Hematopoietic multipotent progenitor cell treated with erythropoietin and hydrocortisone succinate and interleukin-3 and kit ligand, for 17 days (in vitro differentiated cells): ENCODE data around the gene CHRNG.
"Not testable (repeated sequence)": the region's sequence is repeated elsewhere in the genome, so short reads cannot be mapped to it uniquely, and the experiment has no call there.

Experiments
- DNase-seq: peaks from one replicate; pipeline ENCODE4 v3.0.0-alpha.2; 2015; ENCODE audit warnings: low spot score

Gene CHRNG

DNA sequence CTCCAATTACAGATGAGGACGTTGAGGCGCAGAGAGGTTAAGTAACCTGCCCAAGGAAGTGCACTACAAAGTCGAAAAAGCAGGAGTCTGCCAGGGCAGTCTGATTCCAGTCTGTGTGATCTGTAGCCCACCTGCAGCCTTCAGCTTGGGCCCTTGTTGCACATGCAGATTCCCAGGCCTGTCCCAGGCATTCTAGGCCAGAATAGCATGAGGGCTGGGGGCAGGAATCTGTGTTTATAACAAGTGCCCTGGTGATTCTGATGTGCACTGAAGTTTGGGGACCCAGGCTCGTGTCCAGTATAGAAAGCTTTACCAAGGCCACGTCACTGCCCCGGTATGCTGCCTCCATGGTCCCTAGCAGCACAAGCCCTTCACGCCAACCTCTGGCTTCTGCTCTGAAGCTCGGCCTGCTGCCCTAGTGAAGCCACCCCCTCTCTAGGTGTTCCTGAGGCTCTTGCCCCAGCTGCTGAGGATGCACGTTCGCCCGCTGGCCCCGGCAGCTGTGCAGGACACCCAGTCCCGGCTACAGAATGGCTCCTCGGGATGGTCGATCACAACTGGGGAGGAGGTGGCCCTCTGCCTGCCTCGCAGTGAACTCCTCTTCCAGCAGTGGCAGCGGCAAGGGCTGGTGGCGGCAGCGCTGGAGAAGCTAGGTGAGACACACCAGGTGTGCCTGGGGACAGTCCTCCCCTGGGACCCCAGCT is 4.6 kb downstream of the CHRNG start:
- no peak for DNase-seq

DNA sequence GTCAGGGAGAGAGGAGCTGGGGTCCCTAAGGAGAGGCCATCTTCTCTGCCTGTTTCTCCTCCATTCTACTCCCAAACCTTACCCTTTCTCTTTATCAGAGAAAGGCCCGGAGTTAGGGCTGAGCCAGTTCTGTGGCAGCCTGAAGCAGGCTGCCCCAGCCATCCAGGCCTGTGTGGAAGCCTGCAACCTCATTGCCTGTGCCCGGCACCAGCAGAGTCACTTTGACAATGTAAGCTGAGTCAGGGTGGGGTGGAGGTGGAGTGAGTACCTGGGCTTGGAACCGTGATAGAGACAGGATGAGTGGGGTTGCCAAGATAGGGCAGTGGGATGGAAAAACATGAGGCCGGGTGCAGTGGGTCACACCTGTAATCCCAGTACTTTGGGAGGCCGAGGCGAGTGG is 5.2 kb downstream of the CHRNG start:
- no peak for DNase-seq

DNA sequence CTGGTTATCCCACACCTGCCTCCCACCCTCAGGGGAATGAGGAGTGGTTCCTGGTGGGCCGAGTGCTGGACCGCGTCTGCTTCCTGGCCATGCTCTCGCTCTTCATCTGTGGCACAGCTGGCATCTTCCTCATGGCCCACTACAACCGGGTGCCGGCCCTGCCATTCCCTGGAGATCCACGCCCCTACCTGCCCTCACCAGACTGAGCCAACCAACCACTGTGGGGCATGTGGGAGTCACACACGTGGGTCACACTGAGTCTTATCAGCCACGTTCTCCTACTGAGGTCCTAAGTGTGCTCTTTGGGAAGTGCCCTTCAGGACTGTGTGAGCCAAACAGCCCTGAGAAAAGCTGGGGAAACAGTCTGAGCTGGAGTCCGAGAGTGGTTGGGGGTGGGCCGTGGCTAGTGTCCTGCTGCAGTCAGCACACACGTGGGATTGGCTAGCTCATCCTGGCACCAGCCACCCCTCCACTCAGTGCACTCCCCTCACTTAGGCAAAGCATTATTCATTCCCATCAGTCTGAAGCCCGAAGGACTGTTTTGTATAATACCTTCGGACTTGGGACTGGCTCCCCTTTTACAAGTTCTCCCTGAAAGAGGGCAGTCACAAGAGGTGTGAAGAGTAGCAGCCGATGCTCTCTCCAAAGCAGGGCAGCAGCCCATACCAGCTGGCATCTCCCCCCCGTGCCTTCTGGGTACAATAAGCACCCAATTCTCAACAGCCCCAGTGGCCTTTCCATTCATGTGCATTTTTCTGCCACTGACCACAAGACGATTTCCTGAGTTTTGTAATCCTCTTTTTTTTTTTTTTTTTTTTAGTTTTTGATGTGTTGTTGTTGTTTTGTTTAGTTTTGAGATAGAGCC is 6.3 kb downstream of the CHRNG start:
- no peak for DNase-seq

DNA sequence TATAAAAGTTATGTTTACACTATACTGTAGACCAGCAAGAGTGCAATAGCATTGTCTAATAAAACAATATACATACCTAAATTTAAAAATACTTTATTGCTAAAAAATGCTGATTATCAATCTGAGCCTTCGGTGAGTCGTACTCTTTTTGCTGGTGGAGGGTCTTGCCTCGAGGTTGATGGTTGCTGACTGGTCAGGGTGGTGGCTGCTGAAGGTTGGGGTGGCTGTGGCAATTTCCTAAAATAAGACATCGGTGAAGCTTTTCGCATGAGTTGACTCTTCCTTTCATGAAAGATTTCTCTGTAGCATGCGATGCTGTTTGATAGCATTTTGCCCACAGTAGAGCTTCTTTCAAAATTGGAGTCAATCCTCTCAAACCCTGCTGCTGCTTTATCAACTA is 8.5 kb downstream of the CHRNG start:
- DNase-seq: no peak

DNA sequence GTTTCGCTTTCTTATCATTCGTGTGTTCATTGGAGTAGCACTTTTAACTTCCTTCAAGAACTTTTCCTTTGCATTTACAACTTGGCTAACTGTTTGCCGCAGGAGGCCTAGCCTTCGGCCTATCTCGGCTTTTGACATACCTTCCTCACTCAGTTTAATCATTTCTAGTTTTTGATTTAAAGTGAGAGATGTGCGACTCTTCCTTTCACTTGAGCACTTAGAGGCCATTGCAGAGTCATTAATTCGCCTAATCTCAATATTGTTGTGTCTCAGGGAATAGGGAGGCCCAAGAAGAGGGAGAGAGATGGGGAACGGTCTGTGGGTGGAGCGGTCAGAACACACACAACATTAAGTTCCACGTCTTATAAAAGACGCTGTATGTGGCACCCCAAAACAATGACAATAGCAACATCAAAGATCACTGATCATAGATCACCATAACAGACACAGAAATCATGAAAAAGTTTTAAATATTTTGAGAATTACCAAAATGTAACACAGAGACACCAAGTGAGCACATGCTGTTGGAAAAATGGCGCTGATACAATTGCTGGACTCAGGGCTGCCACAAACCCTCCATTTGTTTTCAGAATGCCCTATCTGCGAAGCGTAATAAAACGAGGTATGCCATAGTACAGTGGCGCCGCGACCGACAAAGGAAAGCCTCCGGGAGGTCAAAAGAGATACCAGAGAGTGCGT is 10.3 kb downstream of the CHRNG start:
- no peak for DNase-seq

DNA sequence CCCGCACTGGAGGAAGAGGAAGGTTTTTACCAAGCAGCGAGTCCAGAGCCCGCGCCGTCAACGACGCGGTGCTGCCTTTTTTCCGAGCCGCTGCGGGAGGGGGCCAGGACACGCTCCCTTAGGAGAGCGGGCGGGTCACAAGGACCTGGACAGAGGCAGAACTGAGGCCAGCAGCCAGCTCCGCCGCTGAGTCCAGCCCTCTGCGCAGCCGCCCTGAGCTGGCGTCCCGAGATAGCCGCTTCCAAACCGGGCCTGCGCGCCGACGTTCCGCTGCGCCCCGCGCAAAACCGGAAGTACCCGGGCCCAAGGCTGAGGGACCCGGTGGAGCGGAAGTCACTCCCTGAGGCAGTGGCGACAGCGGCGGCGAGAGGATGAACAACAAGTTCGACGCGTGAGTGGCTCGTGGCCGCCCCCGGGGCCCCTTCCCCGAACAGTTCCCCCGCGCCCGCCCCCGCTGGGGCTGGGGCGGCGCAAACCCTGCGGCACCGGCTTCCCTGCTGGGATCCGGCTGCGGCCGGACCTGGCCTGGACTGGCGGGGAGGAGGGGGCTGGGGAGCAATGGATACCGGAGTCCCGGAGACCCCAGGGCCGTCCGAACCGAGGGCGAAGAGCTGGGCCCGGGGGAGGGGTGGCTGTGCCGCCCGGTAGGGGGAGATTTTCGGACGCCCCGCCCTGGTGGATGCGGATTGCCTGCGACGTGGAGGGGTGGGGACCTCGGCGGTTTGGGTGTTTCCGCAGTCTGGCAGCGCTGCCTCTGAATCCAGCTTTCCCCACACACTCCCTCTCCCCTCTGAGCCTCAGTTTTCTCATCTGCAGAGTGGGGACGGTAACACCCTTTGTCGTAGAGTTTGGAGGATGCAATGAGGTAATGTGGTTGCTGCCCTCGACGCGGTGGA is 11.1 kb downstream of the CHRNG start, which contains the start of the genes EIF4E2 and TIGD1:
EIF4E2 (plus strand) TSS at position 336 of the 896 bp plus-strand sequence; CDS start at position 372, 36 bp downstream.
TIGD1 (minus strand) TSS at position 204 of the 896 bp plus-strand sequence. CDS start 675 bp downstream, outside the sequence.
- DNase-seq: peak; percentile 88

DNA sequence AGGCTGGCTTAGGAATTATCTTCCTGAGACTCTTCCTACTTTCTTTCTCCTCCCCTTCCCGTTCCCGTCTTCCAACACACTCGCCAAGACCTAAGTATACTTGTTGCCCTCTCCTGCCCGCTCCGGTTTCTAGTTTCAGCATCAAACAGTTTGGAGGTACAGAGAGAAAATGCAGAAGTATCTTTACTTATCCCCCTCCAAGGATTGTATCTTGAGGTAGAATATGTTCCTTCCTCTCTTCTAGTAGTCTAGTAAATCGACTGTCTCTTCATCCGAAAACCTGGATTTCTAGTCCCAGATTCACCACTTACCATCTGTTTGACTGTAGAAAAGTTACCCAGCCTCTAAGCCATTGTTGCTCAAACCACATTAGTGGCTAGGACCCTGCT is 11.8 kb downstream of the CHRNG start:
- DNase-seq: no peak

DNA sequence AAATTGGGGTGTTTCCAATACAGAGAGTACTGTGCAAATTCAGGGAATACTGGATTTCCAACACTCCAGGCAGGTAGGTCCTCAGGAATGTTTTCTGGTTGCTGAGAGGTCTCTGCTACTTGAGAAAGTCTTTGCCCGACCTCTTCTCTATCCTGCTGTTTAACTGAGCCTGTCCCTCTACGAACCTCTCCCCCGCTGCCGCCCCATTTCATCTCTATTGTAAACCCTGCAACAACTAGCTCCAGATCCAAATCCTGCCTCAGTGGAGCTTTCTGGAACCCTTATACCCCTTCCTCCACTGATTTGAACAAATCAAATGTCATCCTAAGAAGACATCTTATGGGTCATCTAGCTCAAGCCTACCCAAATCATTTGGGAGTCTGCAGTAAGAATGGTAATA is 12.3 kb downstream of the CHRNG start:
- no peak for DNase-seq

DNA sequence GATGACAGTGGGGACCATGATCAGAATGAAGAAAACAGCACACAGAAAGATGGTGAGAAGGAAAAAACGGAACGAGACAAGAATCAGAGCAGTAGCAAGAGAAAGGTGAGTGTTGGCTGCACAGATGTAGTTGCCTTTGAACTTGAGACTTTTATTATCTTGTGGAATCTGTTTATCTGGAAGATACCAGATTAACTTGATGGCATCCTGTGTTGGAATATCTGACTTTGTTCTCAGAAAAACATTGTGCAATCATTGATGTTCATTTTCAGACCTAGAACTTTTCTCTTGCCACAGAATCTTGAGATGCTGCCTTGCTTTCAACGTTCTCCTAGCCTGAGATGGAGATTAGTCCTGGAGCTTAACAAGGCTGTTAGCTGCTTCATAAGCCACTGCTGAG is 16.9 kb downstream of the CHRNG start:
- no peak for DNase-seq

DNA sequence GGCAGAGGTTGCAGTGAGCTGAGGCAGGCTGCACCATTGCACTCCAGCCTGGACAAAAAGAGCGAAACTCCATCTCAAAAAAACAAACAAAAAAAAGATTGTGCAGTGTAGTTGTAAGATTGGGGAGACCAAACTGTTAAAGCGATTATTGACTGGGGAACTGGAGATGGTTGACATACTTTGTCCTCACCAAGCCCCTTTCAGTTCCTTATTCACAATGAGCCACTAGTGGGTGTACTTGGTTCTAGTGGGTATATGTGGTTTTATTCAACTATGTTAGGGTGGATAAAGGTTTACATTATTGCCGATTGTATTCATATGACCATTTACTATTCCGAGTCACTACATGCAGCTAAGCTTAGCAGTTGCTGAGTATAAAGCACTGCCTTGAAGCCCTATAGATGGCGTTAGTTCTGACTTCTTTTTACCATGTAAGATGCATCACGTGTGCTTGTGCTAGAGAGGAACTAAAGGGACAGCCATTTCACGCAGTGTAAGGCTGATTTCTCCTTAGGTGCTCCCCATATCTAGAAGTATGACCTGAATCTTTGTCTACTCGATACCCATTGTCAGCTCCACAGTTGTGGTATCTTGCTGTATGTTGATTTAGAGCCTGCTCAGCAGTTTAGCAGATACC is 23.1 kb downstream of the CHRNG start:
- DNase-seq: no peak

DNA sequence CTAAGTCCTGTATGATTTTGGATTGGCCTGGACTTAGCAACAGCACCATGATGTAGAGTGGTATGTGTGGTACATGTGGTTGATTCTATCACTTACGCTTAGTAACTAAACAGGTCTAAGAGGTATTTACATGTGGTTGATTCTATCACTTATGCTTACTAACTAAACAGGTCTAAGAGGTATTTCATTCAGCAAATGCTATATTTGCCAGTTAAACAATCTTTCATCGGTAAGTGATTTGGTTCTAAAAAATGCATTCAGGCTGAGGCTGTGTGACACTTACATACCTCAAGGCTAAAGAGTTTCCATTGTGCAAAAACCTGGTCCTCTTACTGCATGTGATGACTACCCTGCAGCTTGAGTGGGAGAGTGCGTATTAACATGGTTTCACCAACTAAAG is 24.1 kb downstream of the CHRNG start:
- no peak for DNase-seq

DNA sequence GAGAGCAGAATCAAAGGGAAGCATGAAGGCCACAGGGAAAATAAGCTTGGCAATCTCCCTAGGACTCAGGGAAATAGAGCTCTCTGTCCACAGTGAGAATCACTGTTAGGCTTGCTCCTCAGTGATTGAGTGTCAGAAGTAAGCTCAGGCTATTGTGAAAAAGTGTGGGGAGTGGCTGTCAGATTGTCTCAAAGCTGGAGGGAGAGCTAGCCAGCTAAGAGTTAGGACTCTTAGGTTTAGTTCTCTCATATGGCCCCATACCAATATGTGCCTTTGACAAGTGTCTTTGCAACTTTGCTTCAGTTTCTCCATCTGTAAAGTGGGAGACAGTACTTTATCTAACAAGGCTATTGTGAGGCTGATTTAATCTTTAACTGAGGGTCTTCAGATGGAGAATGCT is 28.2 kb downstream of the CHRNG start:
- no peak for DNase-seq

DNA sequence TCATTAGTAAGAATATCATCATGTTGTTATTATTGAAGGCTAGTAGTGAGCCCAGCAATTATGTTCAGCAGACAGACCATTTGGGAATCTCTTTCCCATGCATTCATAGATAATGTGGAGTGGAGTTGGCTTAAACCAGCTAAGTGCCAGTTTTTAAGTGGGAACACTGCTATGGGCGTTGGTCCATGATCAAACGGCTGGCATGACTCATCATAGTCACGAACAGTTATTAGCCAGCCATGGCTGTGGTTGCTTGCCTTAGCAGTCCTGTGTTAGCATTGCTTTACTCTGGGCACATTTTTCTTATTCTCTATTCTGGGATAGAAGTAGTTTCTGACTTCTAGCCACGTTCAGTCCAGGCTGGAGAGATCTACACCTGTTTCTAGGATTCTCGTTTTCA is 28.7 kb downstream of the CHRNG start:
- DNase-seq: peak; percentile 81

DNA sequence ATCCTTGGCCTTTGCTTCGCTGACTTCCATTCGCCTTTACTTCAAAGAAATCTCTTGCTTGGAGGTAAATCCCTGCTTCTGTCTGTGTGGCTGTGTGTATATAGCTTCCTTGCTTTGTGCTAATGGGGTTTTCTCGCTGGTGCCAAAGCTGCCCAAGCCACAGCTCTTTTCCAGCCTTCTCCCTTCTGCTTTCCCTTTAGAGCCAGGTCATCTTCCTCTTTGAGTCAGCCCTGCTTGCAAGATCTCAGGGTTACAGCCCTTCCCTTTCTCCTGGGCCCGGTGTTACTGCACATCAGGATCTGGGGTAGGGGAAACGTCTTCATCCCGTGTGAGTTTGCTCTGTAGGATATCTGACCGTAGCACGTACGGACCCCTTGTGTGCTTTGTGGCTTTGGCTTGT is 30.0 kb downstream of the CHRNG start:
- DNase-seq: no peak

DNA sequence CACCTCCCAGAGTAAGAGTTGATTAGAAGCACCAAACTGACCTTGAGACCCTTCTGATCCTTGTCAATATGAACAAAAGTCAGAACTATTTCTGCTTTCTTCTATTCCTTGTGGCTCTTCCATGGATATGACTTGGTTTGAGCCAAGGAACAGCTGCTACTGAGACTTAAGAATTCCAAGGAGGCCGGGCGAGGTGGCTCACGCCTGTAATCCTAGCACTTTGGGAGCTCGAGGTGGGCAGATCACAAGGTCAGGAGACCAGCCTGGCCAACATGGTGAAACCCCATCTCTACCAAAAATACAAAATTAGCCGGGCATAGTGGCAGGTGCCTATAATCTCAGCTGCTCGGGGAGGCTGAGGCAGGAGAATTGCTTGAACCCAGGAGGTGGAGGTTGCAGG is 31.0 kb downstream of the CHRNG start:
- DNase-seq: not testable (repeated sequence)

DNA sequence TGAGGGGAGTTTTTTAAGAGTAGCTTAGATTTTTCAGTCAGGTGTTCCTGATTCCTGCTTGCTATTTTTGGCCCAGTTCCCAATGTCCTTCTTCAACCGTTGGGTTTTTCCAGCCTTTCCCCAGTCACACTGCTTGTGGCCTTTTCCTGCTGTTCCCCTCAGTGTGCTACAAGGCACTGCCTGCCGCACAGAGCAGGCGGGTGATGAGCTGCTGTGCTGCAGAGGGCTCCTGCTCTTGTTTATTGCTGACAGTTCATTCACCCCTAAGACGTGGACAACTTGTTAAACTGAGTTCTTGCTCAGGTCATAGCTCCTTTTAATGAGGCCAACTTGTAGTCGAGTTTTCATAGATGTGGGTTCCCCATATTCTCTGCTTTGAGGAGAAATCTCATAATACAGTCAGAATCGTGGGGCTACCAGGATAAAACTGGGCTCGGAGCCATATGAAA is 31.6 kb downstream of the CHRNG start:
- no peak for DNase-seq

DNA sequence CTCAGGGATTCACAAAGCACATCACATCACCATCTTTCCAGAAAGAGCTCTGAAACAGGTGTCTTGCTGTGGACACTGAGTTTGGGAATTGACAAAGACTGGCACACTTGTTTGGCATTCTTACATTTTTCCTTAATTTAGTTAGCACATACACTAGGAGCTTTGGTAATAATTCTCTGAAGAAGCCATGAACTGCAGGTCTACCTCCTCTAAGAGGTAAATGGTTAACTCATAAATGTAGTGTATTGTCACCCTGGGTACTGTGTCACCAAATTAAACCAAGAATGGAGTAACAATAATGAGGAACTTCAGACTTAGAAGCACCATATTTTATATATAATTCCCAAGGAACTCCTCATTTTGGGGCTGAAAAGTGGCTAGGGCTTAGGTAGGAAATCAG is 33.5 kb downstream of the CHRNG start:
- no peak for DNase-seq

DNA sequence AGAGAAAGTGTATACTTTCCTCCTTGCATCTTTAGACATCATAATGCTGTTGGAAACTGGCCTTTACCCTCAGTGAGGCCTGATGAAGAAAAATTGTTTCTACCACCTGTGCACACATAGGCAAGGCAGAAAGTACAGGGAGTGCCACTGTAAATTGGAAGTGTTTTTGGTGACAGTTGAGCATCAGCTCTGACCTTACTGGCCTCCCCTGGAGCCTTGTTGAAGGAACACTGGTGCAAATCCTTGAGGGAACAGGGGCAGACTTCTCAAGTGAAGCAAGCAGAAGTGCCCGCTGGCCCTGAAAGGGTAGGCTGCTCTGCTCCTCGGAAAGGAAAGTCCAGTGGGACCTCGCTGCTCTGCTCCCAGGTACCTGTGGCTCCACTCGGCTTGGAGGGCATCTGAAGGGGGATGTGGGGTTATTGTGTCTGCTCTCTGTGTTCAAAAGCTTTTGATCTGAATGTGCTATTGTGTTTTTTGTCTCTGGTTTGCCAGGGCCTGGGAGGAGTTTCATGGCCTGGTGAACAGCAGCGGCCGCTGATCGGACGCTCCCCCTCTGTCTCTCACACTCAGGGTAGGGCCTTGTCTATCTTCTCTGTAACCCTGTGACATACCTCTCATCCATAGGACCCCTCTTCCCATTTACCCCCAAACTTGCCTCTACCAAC is 34.4 kb downstream of the CHRNG start:
- DNase-seq: no peak

DNA sequence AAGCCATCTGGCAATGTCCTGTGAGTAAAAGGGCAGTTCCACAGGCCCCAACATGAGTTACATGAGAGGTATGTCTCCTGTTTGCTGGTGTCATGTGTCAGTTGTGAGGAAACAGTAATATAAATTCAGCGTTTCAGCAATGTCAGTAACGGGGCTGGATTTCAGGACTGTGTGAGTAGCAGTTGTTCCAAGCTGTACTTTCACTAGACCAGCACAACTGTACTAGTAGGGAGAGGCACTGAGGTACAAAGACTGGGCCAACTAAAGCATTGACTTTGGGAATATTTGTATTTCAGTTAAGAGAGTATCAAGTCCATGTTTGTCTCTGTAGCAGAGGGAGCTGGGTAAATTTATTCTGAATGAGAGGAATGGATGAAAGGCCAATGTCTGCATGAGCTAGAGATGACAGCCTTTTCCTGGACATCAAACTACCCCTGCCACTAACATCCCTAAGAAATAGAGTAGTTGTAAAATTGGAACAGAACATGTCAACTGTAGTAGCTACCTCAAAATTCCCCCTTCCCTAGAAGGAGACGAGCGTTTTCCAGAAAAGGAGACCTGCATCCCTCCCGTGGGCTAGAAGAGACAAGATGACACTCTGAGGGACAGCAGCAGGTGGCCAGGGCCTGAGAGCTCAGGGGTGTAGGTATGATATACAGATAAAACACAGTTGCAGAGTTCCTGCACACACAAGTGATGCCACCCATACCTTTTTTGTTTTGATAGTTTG is 35.3 kb downstream of the CHRNG start:
- no peak for DNase-seq

DNA sequence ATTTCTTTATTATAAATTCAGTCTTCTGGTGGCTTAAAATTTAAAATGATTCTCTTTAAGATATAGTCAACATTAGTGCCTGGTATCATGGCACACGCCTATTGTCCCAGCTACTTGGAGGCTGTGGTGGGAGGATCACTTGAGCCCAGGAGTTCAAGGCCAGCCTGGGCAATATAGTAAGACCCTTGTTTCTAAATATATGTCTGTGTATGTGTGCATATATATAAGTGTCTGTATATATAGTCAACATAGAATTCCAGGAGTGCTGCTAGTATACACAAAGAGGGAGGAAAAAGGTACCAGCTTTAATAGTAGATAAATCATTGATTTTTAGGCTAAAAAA is 35.9 kb downstream of the CHRNG start:
- no peak for DNase-seq
